ENCODE results near the gene HTR3D.

- no peak for TF ChIP-seq U2AF2 (IDR thresholded peaks at IDR 0.05; ENCODE audit: low read depth, low read length)
- no peak for TF ChIP-seq NR2C2 (CRISPR knock-in tag; IDR thresholded peaks at IDR 0.05; ENCODE audit: borderline replicate concordance)
These were observed 25.5 kb upstream of the HTR3D start for GRCh38 chr3:184005941-184006507.

Measured in HepG2 (cell line).